HG03439 (cell line): ENCODE results near the gene TMEM208.

Experiments
- ATAC-seq: cut with Tn5 transposase; IDR thresholded peaks from one replicate; pipeline ENCODE4 v1.9.1; 2021; ENCODE audit warnings: mild to moderate bottlenecking, moderate library complexity; ENCODE audit not compliant: unreplicated experiment

Gene TMEM208

GRCh38 chr16:67234180-67234597 is 7.3 kb downstream of the TMEM208 start:
- no peak for ATAC-seq

GRCh38 chr16:67235816-67236562 is 9.1 kb downstream of the TMEM208 start:
- ATAC-seq: no peak

GRCh38 chr16:67236563-67237395 is 9.8 kb downstream of the TMEM208 start:
- ATAC-seq: peak; percentile 43

- ATAC-seq: no peak
Measured at GRCh38 chr16:67237396-67238277, 10.7 kb downstream of the TMEM208 start.

- no peak for ATAC-seq
Measured at GRCh38 chr16:67238278-67238575, 11.3 kb downstream of the TMEM208 start.

GRCh38 chr16:67238806-67239470 is 12.0 kb downstream of the TMEM208 start:
- no peak for ATAC-seq

- no peak for ATAC-seq
Measured at GRCh38 chr16:67240506-67240905, 13.6 kb downstream of the TMEM208 start.

GRCh38 chr16:67241008-67241900 is 14.3 kb downstream of the TMEM208 start:
- no peak for ATAC-seq

GRCh38 chr16:67242138-67242730 is 15.3 kb downstream of the TMEM208 start:
- ATAC-seq: no peak

- no peak for ATAC-seq
Measured at GRCh38 chr16:67243481-67243880, 16.6 kb downstream of the TMEM208 start.

- ATAC-seq: peak; percentile 47
Measured at GRCh38 chr16:67244387-67245185, 17.7 kb downstream of the TMEM208 start.

GRCh38 chr16:67245186-67245585 is 18.3 kb downstream of the TMEM208 start:
- ATAC-seq: no peak

GRCh38 chr16:67245674-67246080 is 18.7 kb downstream of the TMEM208 start:
- ATAC-seq: no peak

GRCh38 chr16:67246081-67246755 is 19.3 kb downstream of the TMEM208 start:
- peak; percentile 22 for ATAC-seq

- ATAC-seq: peak; percentile 18
Measured at GRCh38 chr16:67246756-67247191, 19.8 kb downstream of the TMEM208 start.

GRCh38 chr16:67247192-67248072 is 20.5 kb downstream of the TMEM208 start, which contains the start of gene FHOD1:
TSS of gene FHOD1 (minus strand) at chr16:67247481. CDS start at chr16:67247410, 71 bp downstream.
- ATAC-seq: peak; percentile 41

- no peak for ATAC-seq
Measured at GRCh38 chr16:67248073-67248400, 21.1 kb downstream of the TMEM208 start.
